Suppressor macrophage treated with lipopolysaccharide for 4 hours (primary cell): Measurements from ENCODE around the gene CIBAR2.
A peak's percentile ranks its signal among the peaks of the same experiment; 100 is the strongest.
"Not testable (repeated sequence)": the region's sequence is repeated elsewhere in the genome, so short reads cannot be mapped to it uniquely, and the experiment has no call there.

Experiments used
- DNase-seq: peaks from one replicate; pipeline ENCODE4 v3.0.0-alpha.2; 2020

The CIBAR2 gene

GRCh38 chr16:85127379-85127723, 15.1 kb upstream of the CIBAR2 start:
- DNase-seq = no peak

- peak; percentile 15 for DNase-seq
Observed at GRCh38 chr16:85126705-85127378, 14.6 kb upstream of the CIBAR2 start.

GRCh38 chr16:85126394-85126704, 14.1 kb upstream of the CIBAR2 start:
- no peak for DNase-seq

- no peak for DNase-seq
Observed at GRCh38 chr16:85125570-85126393, 13.5 kb upstream of the CIBAR2 start.

GRCh38 chr16:85124636-85125346, 12.5 kb upstream of the CIBAR2 start:
- no peak for DNase-seq

GRCh38 chr16:85123891-85124635, 11.8 kb upstream of the CIBAR2 start:
- DNase-seq = no peak

GRCh38 chr16:85123441-85123840, 11.2 kb upstream of the CIBAR2 start:
- DNase-seq = not testable (repeated sequence)

GRCh38 chr16:85120006-85120340, 7.7 kb upstream of the CIBAR2 start:
- no peak for DNase-seq

- DNase-seq = no peak
Observed at GRCh38 chr16:85117418-85117817, 5.1 kb upstream of the CIBAR2 start.

GRCh38 chr16:85114909-85115567, 2.8 kb upstream of the CIBAR2 start:
- DNase-seq = peak; percentile 89

- no peak for DNase-seq
Observed at GRCh38 chr16:85113913-85114312, 1.6 kb upstream of the CIBAR2 start.

- no peak for DNase-seq
Observed at GRCh38 chr16:85113168-85113733, 979 bp upstream of the CIBAR2 start.

GRCh38 chr16:85111184-85111583, 1.1 kb downstream of the CIBAR2 start:
- no peak for DNase-seq

GRCh38 chr16:85110105-85110504, 2.2 kb downstream of the CIBAR2 start:
- DNase-seq = no peak

GRCh38 chr16:85107532-85107931, 4.7 kb downstream of the CIBAR2 start:
- no peak for DNase-seq

GRCh38 chr16:85107083-85107482, 5.2 kb downstream of the CIBAR2 start:
- DNase-seq = no peak

GRCh38 chr16:85105475-85105874, 6.8 kb downstream of the CIBAR2 start:
- no peak for DNase-seq

GRCh38 chr16:85104821-85105391, 7.4 kb downstream of the CIBAR2 start:
- DNase-seq = peak; percentile 54

- DNase-seq = no peak
Observed at GRCh38 chr16:85104147-85104546, 8.1 kb downstream of the CIBAR2 start.

- no peak for DNase-seq
Observed at GRCh38 chr16:85103114-85104079, 8.9 kb downstream of the CIBAR2 start.
